H9 (cell line): Measurements from ENCODE around the gene TXLNB. TPM values are rescaled to one million over a fixed set of nuclear protein-coding genes. Genes with fewer than 3 reads are reported as not detected.

Experiments used
- DNase-seq: peaks from one replicate; pipeline ENCODE4 v3.0.0-alpha.2; 2017
- H2AFZ ChIP-seq: one replicate; pipeline ENCODE4 v1.6.1; 2013; ENCODE audit warnings: mild to moderate bottlenecking, low read length, control low read depth, moderate library complexity
- H2AK5ac ChIP-seq: 2 replicates; pipeline ENCODE4 v1.6.1; 2013; ENCODE audit warnings: low read length, control low read depth, mixed read lengths; ENCODE audit not compliant: insufficient read length
- H2BK120ac ChIP-seq: one replicate; pipeline ENCODE4 v1.6.1; 2013; ENCODE audit warnings: low read depth, mild to moderate bottlenecking, low read length, control low read depth, inconsistent platforms; ENCODE audit not compliant: poor library complexity, severe bottlenecking
- H2BK12ac ChIP-seq: 2 replicates; pipeline ENCODE4 v1.6.1; 2013; ENCODE audit warnings: low read length, control low read depth, mixed read lengths, low read depth; ENCODE audit not compliant: insufficient read length
- H2BK15ac ChIP-seq: 2 replicates; pipeline ENCODE4 v1.6.1; 2013; ENCODE audit warnings: low read depth, low read length, control low read depth
- H2BK20ac ChIP-seq: one replicate; pipeline ENCODE4 v1.6.1; 2013; ENCODE audit warnings: low read depth, mild to moderate bottlenecking, low read length, control low read depth, inconsistent platforms; ENCODE audit not compliant: poor library complexity, severe bottlenecking
- H2BK5ac ChIP-seq: 2 replicates; pipeline ENCODE4 v1.6.1; 2013; ENCODE audit warnings: low read length, control low read depth, mixed read lengths; ENCODE audit not compliant: insufficient read length
- H3K14ac ChIP-seq: 2 replicates; pipeline ENCODE4 v1.6.1; 2013; ENCODE audit warnings: low read length, control low read depth; ENCODE audit not compliant: insufficient read depth
- H3K18ac ChIP-seq: 2 replicates; pipeline ENCODE4 v1.6.1; 2013; ENCODE audit warnings: low read depth, mild to moderate bottlenecking, mixed read lengths, low read length, control low read depth; ENCODE audit not compliant: insufficient read length
- H3K23ac ChIP-seq: 2 replicates; pipeline ENCODE4 v1.6.1; 2013; ENCODE audit warnings: low read length, control low read depth, mixed read lengths, low read depth; ENCODE audit not compliant: insufficient read length
- H3K23me2 ChIP-seq: 2 replicates; pipeline ENCODE4 v1.6.1; 2013; ENCODE audit warnings: low read depth, mild to moderate bottlenecking, mixed read lengths, low read length, control low read depth; ENCODE audit not compliant: insufficient read length, poor library complexity, severe bottlenecking
- H3K27ac ChIP-seq: 2 replicates; pipeline ENCODE4 v1.5.1; 2013; ENCODE audit warnings: low read length, control low read depth, mixed read lengths, low read depth; ENCODE audit not compliant: insufficient read length
- H3K27me3 ChIP-seq: 2 replicates; pipeline ENCODE4 v1.6.1; 2013; ENCODE audit warnings: low read length, control low read depth, inconsistent platforms; ENCODE audit not compliant: insufficient read depth
- H3K4ac ChIP-seq: 2 replicates; pipeline ENCODE4 v1.6.1; 2013; ENCODE audit warnings: low read depth, mild to moderate bottlenecking, control low read depth, inconsistent platforms, low read length, moderate library complexity
- H3K4me1 ChIP-seq: 2 replicates; pipeline ENCODE4 v1.6.1; 2013; ENCODE audit warnings: low read length, control low read depth, inconsistent platforms; ENCODE audit not compliant: insufficient read depth
- H3K4me2 ChIP-seq: 2 replicates; pipeline ENCODE4 v1.6.1; 2013; ENCODE audit warnings: low read length, control low read depth, mixed read lengths; ENCODE audit not compliant: insufficient read length, insufficient read depth
- H3K56ac ChIP-seq: 2 replicates; pipeline ENCODE4 v1.6.1; 2013; ENCODE audit warnings: low read depth, mild to moderate bottlenecking, mixed read lengths, low read length, control low read depth; ENCODE audit not compliant: insufficient read length
- H3K79me1 ChIP-seq: 2 replicates; pipeline ENCODE4 v1.6.1; 2013; ENCODE audit warnings: low read depth, mild to moderate bottlenecking, moderate library complexity, low read length, control low read depth, inconsistent platforms; ENCODE audit not compliant: insufficient read depth, poor library complexity, severe bottlenecking
- H3K79me2 ChIP-seq: 2 replicates; pipeline ENCODE4 v1.6.1; 2013; ENCODE audit warnings: low read length, control low read depth, inconsistent platforms; ENCODE audit not compliant: insufficient read depth
- H3K9ac ChIP-seq: 2 replicates; pipeline ENCODE4 v1.6.1; 2013; ENCODE audit warnings: low read length, control low read depth, mixed read lengths; ENCODE audit not compliant: insufficient read length; ENCODE audit errors: extremely low read depth
- H3K9me3 ChIP-seq: one replicate; pipeline ENCODE4 v1.6.1; 2013; ENCODE audit warnings: low read depth, low read length, inconsistent platforms; ENCODE audit not compliant: control insufficient read depth
- H3T11ph ChIP-seq: one replicate; pipeline ENCODE4 v1.6.1; 2013; ENCODE audit warnings: mild to moderate bottlenecking, low read length, control low read depth, inconsistent platforms
- H4K20me1 ChIP-seq: one replicate; pipeline ENCODE4 v1.6.1; 2013; ENCODE audit not compliant: control insufficient read depth, insufficient read length, insufficient read depth
- H4K5ac ChIP-seq: 2 replicates; pipeline ENCODE4 v1.6.1; 2013; ENCODE audit warnings: low read depth, mild to moderate bottlenecking, mixed read lengths, low read length, control low read depth; ENCODE audit not compliant: insufficient read length
- H4K8ac ChIP-seq: replicated peaks from 2 replicates; pipeline ENCODE4 v1.6.1; 2013; ENCODE audit warnings: low read length, control low read depth, mixed read lengths, low read depth; ENCODE audit not compliant: insufficient read length
- H4K91ac ChIP-seq: 2 replicates; pipeline ENCODE4 v1.6.1; 2013; ENCODE audit warnings: low read depth, mild to moderate bottlenecking, moderate library complexity, mixed read lengths, low read length, control low read depth; ENCODE audit not compliant: insufficient read length
- H3K27ac Mint-ChIP-seq, 3 experiments: 2 replicates in 2 of 3; 3 replicates in 1 of 3; pipeline ENCODE4 v1.8.0; 2020 to 2021; ENCODE audit warnings: mixed read lengths in 3 of 3, mild to moderate bottlenecking in 1 of 3, moderate library complexity in 1 of 3
- H3K27me3 Mint-ChIP-seq: 2 replicates; pipeline ENCODE4 v1.8.0; 2021; ENCODE audit warnings: low read depth, mild to moderate bottlenecking, moderate library complexity, mixed read lengths
- H3K36me3 Mint-ChIP-seq, 3 experiments: 2 replicates in 2 of 3; 3 replicates in 1 of 3; pipeline ENCODE4 v1.8.0; 2020 to 2021; ENCODE audit warnings: low read depth in 3 of 3, mixed read lengths in 3 of 3; ENCODE audit not compliant: insufficient read depth in 1 of 3
- H3K4me1 Mint-ChIP-seq, 2 experiments: 2 replicates each; pipeline ENCODE4 v1.8.0; 2020; ENCODE audit warnings: mixed read lengths in 2 of 2
- H3K4me3 Mint-ChIP-seq, 2 experiments: 2 replicates in 1 of 2; 3 replicates in 1 of 2; pipeline ENCODE4 v1.8.0; 2020 to 2021; ENCODE audit warnings: mild to moderate bottlenecking in 2 of 2, mixed read lengths in 2 of 2, moderate library complexity in 1 of 2
- H3K9me3 Mint-ChIP-seq, 2 experiments: 2 replicates in 1 of 2; 3 replicates in 1 of 2; pipeline ENCODE4 v1.8.0; 2020; ENCODE audit warnings: mild to moderate bottlenecking in 2 of 2, mixed read lengths in 2 of 2, moderate library complexity in 1 of 2
- CTCF ChIP-seq: fragments of 200-600 bp; sonication (generic); conservative IDR thresholded peaks from 3 replicates; pipeline ENCODE4 v1.8.0; 2021; ENCODE audit warnings: antibody characterized with exemption, mild to moderate bottlenecking
- WGBS: extraction: QIAGEN DNeasy Blood & Tissue Kit; methylation state at CpG from one replicate; pipeline ENCODE4 v1.1.7; 2013; ENCODE audit warnings: missing lambda C conversion rate, low lambda C conversion rate, mixed read lengths; ENCODE audit not compliant: insufficient read length; ENCODE audit errors: extremely low coverage; 5-methylcytosine and 5-hydroxymethylcytosine counted together
- total RNA-seq: library from RNA; stranded (reverse); gene quantifications from 2 replicates; pipeline ENCODE4 v1.2.1, GENCODE V29; 2021

Gene TXLNB
- total RNA-seq, 1 experiment from 2014 or later, result 0.04 TPM

- Histone ChIP-seq H2BK15ac (no peak overlapping the region), H3K56ac (no peak overlapping the region), H4K20me1 (no peaks in the 10 kb centered on the region), H3K9ac (no peak overlapping the region), H4K91ac (no peak overlapping the region), H3K18ac (no peak overlapping the region), H3K23ac (no peak overlapping the region), H3K4me1 (peaks cover 4% of the 10 kb centered on the region; the same call in 1 of the 2 replicates), H2BK20ac (no peak overlapping the region), H3K4me2 (no peak overlapping the region), H2AK5ac (no peak overlapping the region), H3K27me3 (no peaks in the 10 kb centered on the region), H2BK12ac (no peak overlapping the region), H3K27ac (no peak overlapping the region), H3T11ph (no peak overlapping the region), H2BK5ac (no peak overlapping the region), H2AFZ (no peak overlapping the region), H3K23me2 (no peaks in the 10 kb centered on the region), H3K9me3 (no peaks in the 10 kb centered on the region), H2BK120ac (no peak overlapping the region), H3K4ac (no peak overlapping the region), H3K79me1 (no peaks in the 10 kb centered on the region), H3K79me2 (no peaks in the 10 kb centered on the region), H4K8ac (no peak overlapping the region), H3K14ac (no peak overlapping the region), H4K5ac (no peak overlapping the region)
- no peak overlapping the region for H3K4me3 Mint-ChIP-seq
- no peak overlapping the region for H3K27ac Mint-ChIP-seq
- no peak for DNase-seq
- H3K27me3 Mint-ChIP-seq, result no peaks in the 10 kb centered on the region
- H3K9me3 Mint-ChIP-seq, result no peaks in the 10 kb centered on the region
- peaks cover 41 to 42% of the 10 kb centered on the region in 2 experiments for H3K4me1 Mint-ChIP-seq
- no peak for TF ChIP-seq CTCF
- H3K36me3 Mint-ChIP-seq, result no peaks in the 10 kb centered on the region
- no CpG with 5 or more reads among the region's 5 CpGs for WGBS
Measured at GRCh38 chr6:139308286-139308916, 16.6 kb upstream of the TXLNB start.
